Lower leg skin (tissue), 4 donors: Measurements from ENCODE around the gene AQP12A. TPM values are rescaled to one million over a fixed set of nuclear protein-coding genes. Genes with fewer than 3 reads are reported as not detected.

Experiments used
- DNase-seq, 2 donors: peaks; one replicate each; pipeline ENCODE4 v3.0.0-alpha.2; 2019; ENCODE audit warnings: low spot score in 2 of 2
- H3K4me3 ChIP-seq: fragments of 200-600 bp; sonication (generic); 2 replicates; pipeline ENCODE4 v1.5.1; 2017; ENCODE audit warnings: mild to moderate bottlenecking, low read depth; ENCODE audit not compliant: poor library complexity, severe bottlenecking
- POLR2A ChIP-seq, 2 donors: fragments of 450-650 bp; IDR thresholded peaks; one replicate each; pipeline ENCODE4 v1.6.1; 2016 to 2017; ENCODE audit warnings: antibody characterized with exemption in 2 of 2, mild to moderate bottlenecking in 1 of 2, moderate library complexity in 1 of 2
- WGBS, 2 donors: methylation state at CpG; one replicate each; pipeline ENCODE4 v1.1.5; 2018; 5-methylcytosine and 5-hydroxymethylcytosine counted together
- intact Hi-C: fragments of 100-400 bp; cut with DNase I; formaldehyde crosslinking; loops from one replicate; pipeline ENCODE4 v1.15.0; 2023; ENCODE audit warnings: low total_unique reads
- total RNA-seq, 4 donors: library from RNA; depleted of rRNA; stranded (reverse); fragments of >200 nt; gene quantifications; one replicate each; pipeline ENCODE4 v1.1.0, GENCODE V29; 2016
- TF ChIP-seq, protein P1 (sequence below), 3 donors: fragments of 450-650 bp; IDR thresholded peaks; one replicate each; pipeline ENCODE4 v1.5.1; 2016; ENCODE audit warnings: antibody characterized with exemption in 3 of 3, mild to moderate bottlenecking in 3 of 3, moderate library complexity in 2 of 3

The AQP12A gene
- total RNA-seq, 4 donors from 2014 or later = not detected

- TF ChIP-seq, protein P1, sequence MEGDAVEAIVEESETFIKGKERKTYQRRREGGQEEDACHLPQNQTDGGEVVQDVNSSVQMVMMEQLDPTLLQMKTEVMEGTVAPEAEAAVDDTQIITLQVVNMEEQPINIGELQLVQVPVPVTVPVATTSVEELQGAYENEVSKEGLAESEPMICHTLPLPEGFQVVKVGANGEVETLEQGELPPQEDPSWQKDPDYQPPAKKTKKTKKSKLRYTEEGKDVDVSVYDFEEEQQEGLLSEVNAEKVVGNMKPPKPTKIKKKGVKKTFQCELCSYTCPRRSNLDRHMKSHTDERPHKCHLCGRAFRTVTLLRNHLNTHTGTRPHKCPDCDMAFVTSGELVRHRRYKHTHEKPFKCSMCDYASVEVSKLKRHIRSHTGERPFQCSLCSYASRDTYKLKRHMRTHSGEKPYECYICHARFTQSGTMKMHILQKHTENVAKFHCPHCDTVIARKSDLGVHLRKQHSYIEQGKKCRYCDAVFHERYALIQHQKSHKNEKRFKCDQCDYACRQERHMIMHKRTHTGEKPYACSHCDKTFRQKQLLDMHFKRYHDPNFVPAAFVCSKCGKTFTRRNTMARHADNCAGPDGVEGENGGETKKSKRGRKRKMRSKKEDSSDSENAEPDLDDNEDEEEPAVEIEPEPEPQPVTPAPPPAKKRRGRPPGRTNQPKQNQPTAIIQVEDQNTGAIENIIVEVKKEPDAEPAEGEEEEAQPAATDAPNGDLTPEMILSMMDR (IDR thresholded peaks at IDR 0.05) = no peak
- no peak for TF ChIP-seq POLR2A (IDR thresholded peaks at IDR 0.05)
- 77 to 84% methylated on average over 22 to 25 of the region's 25 CpGs for WGBS, 2 donors
- intact Hi-C loops = no loop called here
- no peak overlapping the region for H3K4me3 ChIP-seq
- no peak for DNase-seq
These were observed 29.3 kb downstream of the AQP12A start for GRCh38 chr2:240720686-240721595.

GRCh38 chr2:240721596-240722180, 30.0 kb downstream of the AQP12A start:
- intact Hi-C loops = no loop called here
- no peak for DNase-seq
- no peak overlapping the region for H3K4me3 ChIP-seq
- WGBS, 2 donors = 90 to 94% methylated on average over 13 to 15 of the region's 20 CpGs
- TF ChIP-seq POLR2A (IDR thresholded peaks at IDR 0.05) = no peak

DNA sequence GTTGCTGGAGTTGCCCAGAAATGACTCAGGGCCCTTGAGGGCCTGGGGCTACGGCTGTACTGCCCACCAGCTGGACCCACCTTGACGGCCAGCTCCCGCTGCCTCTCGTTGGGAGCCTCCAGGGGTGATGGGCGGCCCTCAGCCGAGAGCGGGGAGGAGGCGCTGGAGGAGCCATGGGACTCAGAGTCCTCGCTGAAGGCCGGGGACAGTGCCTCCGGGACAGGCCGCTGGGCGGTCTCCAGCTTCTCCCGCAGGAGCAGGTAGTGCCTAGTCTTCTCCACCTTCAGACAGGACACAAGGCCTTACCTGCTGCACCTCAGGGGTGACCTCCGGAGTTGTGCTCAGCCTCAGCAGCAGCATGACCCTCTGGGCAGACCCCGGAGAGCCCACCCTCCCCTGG, 30.7 kb downstream of the AQP12A start:
- TF ChIP-seq POLR2A (IDR thresholded peaks at IDR 0.05) = no peak
- TF ChIP-seq, protein P1 (IDR thresholded peaks at IDR 0.05) = no peak
- H3K4me3 ChIP-seq = no peak overlapping the region
- DNase-seq = no peak
- WGBS, 2 donors = 82 to 84% methylated on average over 15 to 16 of the region's 16 CpGs
- intact Hi-C loops = no loop called here

GRCh38 chr2:240722796-240723735, 31.4 kb downstream of the AQP12A start:
- no peak for DNase-seq
- TF ChIP-seq, protein P1 (IDR thresholded peaks at IDR 0.05) = no peak
- no peak for TF ChIP-seq POLR2A (IDR thresholded peaks at IDR 0.05)
- 76 to 81% methylated on average over 22 to 23 of the region's 32 CpGs for WGBS, 2 donors

DNA sequence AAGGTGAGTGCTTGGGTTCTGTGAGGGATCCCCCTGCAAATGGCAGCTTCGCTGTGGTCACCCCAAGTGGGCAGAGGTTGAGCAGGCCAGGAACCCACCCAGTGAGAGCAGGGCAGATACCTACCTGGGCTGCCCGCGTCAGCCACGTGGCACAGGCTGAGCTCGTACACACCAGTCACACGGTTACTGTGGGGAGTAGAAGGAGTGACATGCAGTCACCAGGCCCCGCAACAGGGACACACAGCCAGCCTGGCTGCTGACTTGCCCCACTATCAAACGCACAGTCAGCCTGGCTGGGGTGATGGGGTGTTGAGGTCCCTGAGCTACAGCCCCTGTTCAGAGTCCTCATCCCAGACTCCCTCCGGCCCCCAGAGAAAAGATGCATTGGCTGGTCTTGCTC, 32.2 kb downstream of the AQP12A start:
- TF ChIP-seq, protein P1 (IDR thresholded peaks at IDR 0.05) = no peak
- 93 to 96% methylated on average over 9 of the region's 9 CpGs for WGBS, 2 donors
- intact Hi-C loops = no loop called here
- no peak for DNase-seq
- H3K4me3 ChIP-seq = no peak overlapping the region

More at GRCh38 chr2:240722796-240723735, 31.4 kb downstream of the AQP12A start:
- intact Hi-C loops = no loop called here
- H3K4me3 ChIP-seq = no peak overlapping the region
